Thoracic aorta (tissue), 2 donors: ENCODE data around the gene P2RX3. TPM values are rescaled to one million over a fixed set of nuclear protein-coding genes. Genes with fewer than 3 reads are reported as not detected.

Source experiments
- ATAC-seq: fragments of 150-250 bp; one replicate; pipeline ENCODE4 v1.8.0; 2017; ENCODE audit warnings: low read depth; ENCODE audit not compliant: insufficient number of reproducible peaks, low FRiP score
- DNase-seq: peaks from one replicate; pipeline ENCODE4 v3.0.0-alpha.2; 2020; ENCODE audit warnings: low spot score
- H3K27ac ChIP-seq, 2 donors: fragments of 200-600 bp; sonication (generic); 1 replicate in 1 of 2; 2 replicates in 1 of 2; pipeline ENCODE4 v1.5.1; 2016; ENCODE audit warnings: mild to moderate bottlenecking in 2 of 2, moderate library complexity in 2 of 2
- H3K27me3 ChIP-seq: fragments of 200-600 bp; sonication (generic); replicated peaks from 2 replicates; pipeline ENCODE4 v1.6.0; 2016; ENCODE audit warnings: mild to moderate bottlenecking; ENCODE audit not compliant: insufficient read depth
- H3K36me3 ChIP-seq: fragments of 200-600 bp; sonication (generic); one replicate; pipeline ENCODE4 v1.5.1; 2016
- H3K4me1 ChIP-seq, 2 donors: fragments of 200-600 bp; sonication (generic); 1 replicate in 1 of 2; 2 replicates in 1 of 2; pipeline versions ENCODE4 v1.5.1 to v1.6.0; 2016; ENCODE audit warnings: low read depth in 2 of 2, mild to moderate bottlenecking in 1 of 2; ENCODE audit not compliant: control insufficient read depth in 1 of 2
- H3K4me3 ChIP-seq: fragments of 200-600 bp; sonication (generic); 2 replicates; pipeline ENCODE4 v1.5.1; 2016; ENCODE audit warnings: mild to moderate bottlenecking
- H3K9me3 ChIP-seq: fragments of 200-600 bp; sonication (generic); 2 replicates; pipeline ENCODE4 v1.5.1; 2016
- CTCF ChIP-seq: fragments of 200-600 bp; sonication (generic); IDR thresholded peaks from one replicate; pipeline ENCODE4 v1.5.1; 2019; ENCODE audit warnings: antibody characterized with exemption
- total RNA-seq, 2 donors: library from RNA; depleted of rRNA; stranded (reverse); fragments of >200 nt; gene quantifications; one replicate each; pipeline versions ENCODE4 v1.1.0 to v1.2.3, GENCODE V29; 2016

The P2RX3 gene
- total RNA-seq, 2 donors from 2014 or later, result not detected

- DNase-seq, result no peak
- Histone ChIP-seq H3K27me3 (no peaks in the 10 kb centered on the region), H3K36me3 (peaks cover 31% of the 10 kb centered on the region), H3K4me3 (no peak overlapping the region), H3K27ac (no peak overlapping the region), H3K9me3 (no peaks in the 10 kb centered on the region), H3K4me1 (peaks cover 35 to 70% of the 10 kb centered on the region in 2 donors)
- TF ChIP-seq CTCF, result no peak
- no peak for ATAC-seq
Measured at GRCh38 chr11:57307666-57308270, 30.4 kb upstream of the P2RX3 start.

GRCh38 chr11:57308426-57309060, 29.6 kb upstream of the P2RX3 start:
- no peaks in the 10 kb centered on the region for H3K27me3 ChIP-seq
- H3K9me3 ChIP-seq, result no peaks in the 10 kb centered on the region
- peaks cover 35 to 78% of the 10 kb centered on the region in 2 donors for H3K4me1 ChIP-seq
- no peak for TF ChIP-seq CTCF
- no peak overlapping the region for H3K4me3 ChIP-seq
- peaks cover 32% of the 10 kb centered on the region for H3K36me3 ChIP-seq
- ATAC-seq (no peak), DNase-seq (no peak)
- H3K27ac ChIP-seq, result no peak overlapping the region

GRCh38 chr11:57309106-57310059, 28.8 kb upstream of the P2RX3 start:
- Histone ChIP-seq H3K27ac (peak overlapping the region; percentile 4 to 84), H3K4me1 (peaks cover 35 to 73% of the 10 kb centered on the region in 2 donors), H3K9me3 (no peaks in the 10 kb centered on the region), H3K36me3 (peaks cover 40% of the 10 kb centered on the region), H3K27me3 (no peaks in the 10 kb centered on the region), H3K4me3 (no peak overlapping the region)
- no peak for DNase-seq
- no peak for TF ChIP-seq CTCF
- ATAC-seq, result no peak

- peak overlapping the region; percentile 16 to 84 for H3K27ac ChIP-seq
- no peak for ATAC-seq
- no peak for DNase-seq
- H3K9me3 ChIP-seq, result no peaks in the 10 kb centered on the region
- H3K4me1 ChIP-seq, result peaks cover 35 to 67% of the 10 kb centered on the region in 2 donors
- H3K4me3 ChIP-seq, result peak overlapping the region; percentile 80
- TF ChIP-seq CTCF, result no peak
- H3K27me3 ChIP-seq, result no peaks in the 10 kb centered on the region
- H3K36me3 ChIP-seq, result peaks cover 45% of the 10 kb centered on the region
Measured at GRCh38 chr11:57310091-57310490, 28.1 kb upstream of the P2RX3 start.

GRCh38 chr11:57310630-57311086, 27.5 kb upstream of the P2RX3 start:
- no peak for DNase-seq
- Histone ChIP-seq H3K36me3 (peaks cover 50% of the 10 kb centered on the region), H3K27ac (peak overlapping the region; percentile 16 to 84), H3K4me1 (peaks cover 35 to 67% of the 10 kb centered on the region in 2 donors), H3K9me3 (no peaks in the 10 kb centered on the region), H3K27me3 (no peaks in the 10 kb centered on the region), H3K4me3 (peak overlapping the region; percentile 80)
- ATAC-seq, result no peak
- TF ChIP-seq CTCF, result no peak
